Right lung (tissue), 5 donors: ENCODE results near the gene BMPR1B. TPM values are rescaled to one million over a fixed set of nuclear protein-coding genes. Genes with fewer than 3 reads are reported as not detected.

Experiments
- DNase-seq, 2 donors: peaks; one replicate each; pipeline ENCODE4 v3.0.0-alpha.2; 2013
- polyA plus RNA-seq, 5 donors: library from polyadenylated mRNA; unstranded; fragments of 120-200 nt; gene quantifications; one replicate each; pipeline versions ENCODE4 v1.2.1 to v1.2.3, GENCODE V29; 2013; ENCODE audit warnings: inconsistent platforms in 1 of 5, low replicate concordance in 1 of 5; ENCODE audit not compliant: insufficient read length in 5 of 5, insufficient read depth in 1 of 5

Gene BMPR1B
- polyA plus RNA-seq, 5 donors, result 0.73 to 1.8 (median 1.1) TPM

DNA sequence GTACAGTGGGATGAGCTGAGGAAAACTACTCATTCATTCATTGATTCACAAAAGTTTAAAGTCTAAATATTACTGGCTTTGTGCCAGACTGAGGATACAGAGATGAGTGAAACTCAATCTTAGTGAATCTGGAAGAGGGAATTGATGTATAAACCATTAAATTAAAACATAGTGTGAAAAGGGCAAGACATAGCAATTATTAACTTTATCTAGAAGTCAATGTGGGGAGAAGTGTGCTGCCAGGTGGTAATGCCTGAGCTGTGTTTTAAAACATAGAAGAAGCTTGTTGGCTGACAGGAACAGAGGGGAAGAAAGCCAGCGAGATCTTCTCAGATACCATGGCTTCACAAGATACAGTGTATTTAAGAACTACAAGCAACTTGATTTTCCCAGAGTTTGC lies 153.4 kb downstream of the BMPR1B start:
- DNase-seq, result no peak

DNA sequence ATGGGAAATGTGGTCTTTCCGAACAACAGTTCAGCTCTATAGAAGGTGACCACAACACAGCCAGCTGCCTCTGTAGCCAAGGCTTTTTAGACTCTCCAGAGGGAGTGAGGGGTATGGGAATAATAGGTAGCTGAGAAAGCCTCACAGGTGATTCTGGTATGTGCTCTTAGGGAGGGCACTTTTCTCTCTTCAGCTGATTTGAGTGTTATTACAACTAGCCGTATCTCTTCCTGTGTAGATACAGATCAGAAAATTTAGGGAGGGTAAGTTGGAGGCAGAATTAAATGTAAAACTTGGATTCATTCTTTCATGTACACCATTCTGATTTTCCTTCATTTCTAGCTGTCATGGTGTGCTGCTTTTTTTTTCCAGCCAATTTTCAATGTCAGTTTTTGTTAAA lies 154.9 kb downstream of the BMPR1B start:
- no peak for DNase-seq

DNA sequence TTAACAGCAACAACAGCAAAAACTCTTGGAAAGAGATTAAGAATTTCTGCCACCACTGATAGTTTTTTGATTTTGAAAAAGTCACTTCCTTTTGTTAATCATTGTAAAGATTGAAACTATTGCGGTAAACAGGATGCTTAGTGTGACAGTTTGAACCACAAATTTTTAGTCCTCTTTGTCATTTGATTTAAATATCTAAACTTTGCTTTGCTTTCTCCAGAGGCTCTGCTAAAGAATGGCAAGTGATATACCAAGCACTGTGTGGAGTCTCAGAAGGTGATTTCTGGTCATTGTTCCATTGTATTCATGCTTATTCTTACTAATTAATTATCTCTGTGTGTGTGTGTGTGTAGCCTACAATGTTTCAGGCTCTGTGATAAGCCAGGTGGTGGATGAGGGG lies 155.6 kb downstream of the BMPR1B start:
- no peak for DNase-seq

DNA sequence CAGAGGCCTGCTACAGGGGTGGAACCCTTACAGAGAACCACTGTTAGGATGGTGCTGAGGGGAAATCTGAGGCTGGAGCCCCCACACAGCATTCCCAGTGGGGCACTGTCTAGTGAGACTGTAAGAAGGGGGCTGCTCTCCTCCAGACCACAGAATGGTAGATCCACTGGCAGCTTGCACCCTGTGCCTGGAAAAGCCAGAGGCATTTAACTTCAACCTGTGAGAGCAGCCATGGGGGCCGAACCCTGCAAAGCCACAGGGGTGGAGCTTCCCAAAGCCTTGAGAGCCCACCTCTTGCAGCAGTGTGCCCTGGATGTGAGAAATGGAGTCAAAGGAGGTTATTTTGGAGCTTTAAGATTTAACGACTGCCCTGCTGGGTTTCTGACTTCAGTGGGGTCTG lies 159.4 kb downstream of the BMPR1B start:
- no peak for DNase-seq

DNA sequence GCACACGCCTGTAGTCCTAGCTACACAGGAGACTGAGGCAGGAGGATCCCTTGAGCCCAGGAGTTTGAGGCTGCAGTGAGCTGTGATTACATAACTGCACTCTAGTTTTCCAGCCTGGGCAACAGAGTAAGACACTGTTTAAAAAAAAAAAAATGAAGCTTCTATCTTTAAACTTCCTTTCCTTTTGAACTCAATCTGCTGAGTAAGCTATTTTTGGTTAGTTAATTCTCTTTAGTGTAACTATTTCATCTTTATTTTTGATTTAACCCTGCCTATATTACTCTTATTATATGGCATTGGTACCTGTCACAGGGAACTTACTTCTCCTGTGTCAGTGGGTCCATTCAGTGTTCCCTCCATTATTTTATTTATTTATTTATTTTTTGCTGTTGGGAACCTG lies 160.8 kb downstream of the BMPR1B start:
- no peak for DNase-seq

DNA sequence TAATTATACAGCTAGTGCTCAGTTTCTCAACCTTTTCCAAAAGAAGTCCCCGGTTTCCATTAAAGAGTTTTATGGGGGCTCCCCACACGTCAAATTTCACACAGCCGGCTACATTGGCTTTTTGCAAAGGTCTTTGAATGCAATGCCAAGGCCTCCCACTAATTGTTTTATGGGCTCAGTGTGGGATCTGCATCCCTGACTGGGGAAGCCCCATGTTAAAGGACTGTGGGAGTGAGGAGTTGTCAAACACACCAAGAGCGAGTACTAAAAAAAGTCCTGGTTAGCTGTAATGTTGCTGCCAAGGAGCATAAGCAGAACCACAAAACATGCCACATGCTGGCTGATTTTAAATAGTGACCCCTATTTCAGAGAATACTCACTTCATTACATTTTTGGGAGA lies 162.6 kb downstream of the BMPR1B start:
- no peak for DNase-seq

DNA sequence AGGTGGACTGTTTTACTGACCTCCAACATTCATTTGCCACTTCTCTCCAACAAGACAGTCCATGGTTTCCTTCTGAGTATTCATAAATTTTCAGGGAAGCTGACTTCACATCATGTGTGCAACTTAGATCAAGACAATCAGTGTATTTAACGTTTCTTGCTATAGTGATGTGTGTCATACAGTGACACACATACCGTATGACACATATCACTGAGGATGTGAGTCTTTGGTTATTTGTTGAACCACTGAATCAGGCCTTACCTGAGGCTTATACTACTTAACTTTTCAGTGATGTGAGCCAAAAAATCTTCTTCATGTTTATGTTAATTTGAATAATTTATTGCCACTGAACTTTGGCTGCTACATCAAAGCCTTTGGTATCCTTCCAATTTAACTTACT lies 166.8 kb downstream of the BMPR1B start:
- DNase-seq, result no peak

DNA sequence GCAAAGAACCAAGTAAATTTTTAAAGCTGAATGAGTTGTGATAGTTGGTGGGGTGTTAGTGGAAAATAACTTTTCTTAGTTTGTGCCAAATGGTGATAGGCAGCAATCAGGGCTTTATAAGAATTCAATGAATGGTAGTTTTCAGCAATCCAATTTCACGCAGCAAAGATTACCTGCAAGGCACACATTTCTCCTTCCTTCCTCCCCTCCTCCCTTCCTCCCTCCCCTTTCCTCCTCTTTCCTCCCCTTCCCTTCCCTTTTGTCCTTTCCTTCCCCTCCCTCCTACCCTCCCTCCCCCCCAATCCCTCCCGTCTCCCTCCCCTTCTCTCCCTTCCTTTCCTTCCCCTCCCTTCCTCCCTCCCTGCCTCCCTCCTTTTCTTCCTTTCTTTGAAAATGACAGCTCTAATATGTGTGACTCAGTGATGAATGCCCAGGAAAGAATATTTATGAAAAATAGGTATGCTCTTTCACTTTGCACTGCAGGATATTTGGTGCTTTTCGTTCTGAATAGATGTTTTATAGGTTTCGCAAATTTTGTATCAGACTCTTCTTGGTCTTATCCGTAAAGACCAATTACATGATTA lies 168.1 kb downstream of the BMPR1B start:
- DNase-seq, result no peak

DNA sequence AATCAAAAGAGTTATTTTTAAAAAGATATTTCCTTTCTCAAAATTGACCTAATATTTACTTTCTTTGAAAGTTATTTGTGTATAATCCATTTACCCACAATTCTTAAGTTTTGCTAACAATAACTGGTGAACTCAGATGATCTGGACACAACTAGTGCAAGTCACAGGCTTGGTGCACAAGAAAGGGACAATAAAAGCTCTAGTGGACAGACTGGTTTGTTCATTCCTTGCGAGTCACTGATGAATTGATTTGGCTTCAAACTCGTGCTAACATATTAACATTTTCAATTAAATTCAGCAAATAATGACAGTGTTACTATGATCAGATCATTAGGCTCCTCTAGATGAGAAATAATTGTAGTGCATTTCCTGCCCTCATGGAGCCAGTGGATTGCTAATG lies 169.2 kb downstream of the BMPR1B start:
- DNase-seq, result no peak

DNA sequence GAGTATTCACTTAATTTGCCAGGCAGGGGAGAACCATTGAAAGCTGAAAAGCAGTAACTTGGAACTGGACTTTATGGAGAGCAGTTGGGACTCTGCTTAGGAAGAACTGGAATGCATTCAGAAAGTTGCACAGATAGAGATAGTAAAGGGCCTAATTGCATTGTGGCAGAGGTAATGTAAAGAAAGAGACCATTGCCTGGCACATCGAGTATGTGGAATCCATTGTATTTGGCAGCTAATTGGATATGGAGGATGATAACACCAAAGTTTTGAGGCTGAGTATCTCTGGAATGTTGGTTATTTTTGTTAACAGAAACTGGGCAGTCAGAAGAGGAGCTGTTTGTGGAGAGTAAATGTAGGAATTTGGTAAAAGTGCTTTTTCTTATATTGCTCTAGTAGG lies 169.9 kb downstream of the BMPR1B start:
- no peak for DNase-seq

DNA sequence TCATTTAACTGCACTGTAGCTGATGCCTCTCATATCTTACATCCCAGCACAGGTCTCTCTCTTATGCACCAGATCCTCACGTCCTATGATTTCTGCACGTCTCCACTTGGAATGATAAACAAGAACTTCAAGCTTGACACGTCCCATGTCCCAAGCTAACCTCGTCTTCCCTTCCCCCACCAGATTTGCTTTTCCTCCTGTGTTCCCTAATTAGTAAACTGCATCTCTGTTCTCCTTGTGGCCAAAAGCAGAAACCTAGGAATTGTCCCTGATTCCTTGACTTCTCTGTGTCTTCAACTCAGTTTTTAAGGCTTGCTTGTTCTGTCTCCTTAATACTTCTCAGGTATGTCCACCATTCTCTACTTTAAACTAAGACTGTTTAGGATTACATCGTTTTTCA lies 171.9 kb downstream of the BMPR1B start:
- no peak for DNase-seq

DNA sequence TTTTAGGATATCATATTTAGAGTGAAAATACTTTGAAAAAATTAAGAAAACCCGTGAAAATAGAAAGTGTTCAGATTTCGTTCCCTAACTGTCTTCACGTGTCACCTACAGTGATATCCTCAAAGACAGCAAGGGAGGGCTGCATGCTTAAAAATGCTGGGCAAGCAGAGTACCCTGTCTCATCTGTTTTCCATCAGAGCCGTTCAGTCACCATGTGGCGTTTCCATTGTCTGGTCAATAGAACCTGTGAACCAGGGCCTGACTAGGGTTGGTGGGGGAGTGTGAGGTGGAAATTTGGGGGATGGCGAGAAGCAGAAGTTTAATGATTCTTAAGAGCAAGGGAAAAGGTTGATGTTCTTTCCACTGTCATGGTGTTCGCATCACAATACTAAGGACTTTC lies 173.9 kb downstream of the BMPR1B start:
- DNase-seq, result no peak

DNA sequence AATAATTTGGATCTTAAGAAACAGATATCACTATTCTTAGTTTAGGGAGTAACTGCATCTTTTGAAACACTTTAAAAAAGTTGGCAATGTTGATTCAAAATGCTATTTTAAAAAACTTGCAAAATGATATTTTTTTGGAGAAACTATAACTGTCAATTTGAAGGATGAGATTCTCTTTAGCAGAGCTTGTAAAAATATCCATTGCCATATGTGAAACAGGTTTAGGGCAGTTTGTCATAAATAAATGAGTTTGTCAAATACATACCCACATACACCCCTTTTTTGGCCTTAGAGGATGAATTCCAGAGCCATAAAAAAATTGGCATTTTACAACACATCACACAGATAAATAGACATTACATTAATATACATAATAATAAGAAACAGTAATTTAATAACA lies 174.6 kb downstream of the BMPR1B start:
- DNase-seq, result no peak

DNA sequence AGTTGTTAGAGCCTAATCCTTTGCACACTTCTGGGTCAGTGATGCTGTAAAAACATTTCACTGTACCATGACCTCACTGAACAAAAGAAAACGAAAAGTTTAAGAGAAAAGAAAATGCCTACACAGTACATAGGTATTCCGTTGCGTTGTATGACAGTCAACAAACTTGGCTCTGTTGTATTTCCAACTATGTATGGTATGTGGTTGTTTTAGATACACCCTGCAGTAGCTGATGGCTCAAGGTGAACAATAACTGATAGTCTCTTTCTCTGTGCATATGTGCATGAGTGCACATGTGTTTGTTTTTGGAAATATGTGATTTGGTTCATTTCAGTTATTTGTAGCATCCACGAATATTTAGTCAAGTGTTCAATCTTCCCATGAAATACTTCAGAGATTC lies 176.0 kb downstream of the BMPR1B start:
- no peak for DNase-seq

DNA sequence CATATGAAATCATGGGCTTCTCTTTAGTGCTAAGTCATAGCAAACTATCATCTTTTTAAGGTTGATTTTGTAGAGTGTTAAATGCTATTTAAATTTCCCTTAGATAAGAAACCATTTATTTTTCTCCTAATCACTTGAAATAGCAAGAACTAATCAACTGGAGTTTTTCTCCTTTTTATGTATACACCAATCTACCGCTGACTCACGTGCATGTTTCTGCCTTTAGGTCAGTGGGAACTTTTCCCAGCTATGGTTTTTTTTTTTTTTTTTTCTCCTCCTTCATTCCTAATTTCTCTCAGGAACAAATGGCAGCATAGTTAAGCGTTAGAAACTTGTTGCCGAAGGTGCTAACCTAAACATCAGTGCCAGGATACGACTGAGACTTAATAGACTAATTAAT lies 176.4 kb downstream of the BMPR1B start:
- DNase-seq, result no peak

DNA sequence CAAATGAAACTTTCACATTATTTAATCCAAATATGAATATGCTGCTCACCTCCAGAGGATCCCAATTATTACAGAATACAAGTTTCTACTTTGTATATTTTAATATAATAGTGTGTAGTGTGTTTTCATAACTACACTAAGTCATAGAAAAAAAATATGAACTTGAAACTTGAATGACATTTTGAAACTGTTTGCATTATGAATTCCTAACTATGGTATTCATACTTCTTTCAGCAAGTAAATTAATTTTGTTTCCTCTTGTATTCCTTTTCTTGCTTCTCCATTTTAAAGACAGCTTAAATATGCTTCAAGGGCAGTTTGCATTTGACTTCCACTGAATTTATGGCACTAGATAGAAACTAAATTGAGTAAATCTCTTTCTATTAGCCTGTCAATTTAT lies 177.1 kb downstream of the BMPR1B start:
- DNase-seq, result no peak

DNA sequence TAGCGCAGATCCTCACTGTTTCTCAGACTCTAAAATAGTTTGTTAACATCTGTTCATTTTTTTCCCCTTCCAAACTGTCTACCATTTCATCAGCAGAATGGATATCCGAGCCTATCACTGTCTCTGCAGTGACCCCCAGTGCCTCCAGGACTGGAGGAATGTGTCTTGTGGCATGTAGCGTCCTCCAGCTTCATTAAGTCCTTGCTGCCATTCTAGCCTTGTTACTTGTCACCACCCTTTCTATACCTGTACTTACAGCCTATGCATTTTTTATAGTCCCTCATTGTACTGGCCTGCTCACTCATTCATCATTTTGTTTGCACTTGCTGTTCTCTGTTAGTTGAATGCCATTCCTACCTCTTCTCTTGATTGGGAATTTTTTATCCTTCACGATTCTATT lies 179.1 kb downstream of the BMPR1B start:
- no peak for DNase-seq

DNA sequence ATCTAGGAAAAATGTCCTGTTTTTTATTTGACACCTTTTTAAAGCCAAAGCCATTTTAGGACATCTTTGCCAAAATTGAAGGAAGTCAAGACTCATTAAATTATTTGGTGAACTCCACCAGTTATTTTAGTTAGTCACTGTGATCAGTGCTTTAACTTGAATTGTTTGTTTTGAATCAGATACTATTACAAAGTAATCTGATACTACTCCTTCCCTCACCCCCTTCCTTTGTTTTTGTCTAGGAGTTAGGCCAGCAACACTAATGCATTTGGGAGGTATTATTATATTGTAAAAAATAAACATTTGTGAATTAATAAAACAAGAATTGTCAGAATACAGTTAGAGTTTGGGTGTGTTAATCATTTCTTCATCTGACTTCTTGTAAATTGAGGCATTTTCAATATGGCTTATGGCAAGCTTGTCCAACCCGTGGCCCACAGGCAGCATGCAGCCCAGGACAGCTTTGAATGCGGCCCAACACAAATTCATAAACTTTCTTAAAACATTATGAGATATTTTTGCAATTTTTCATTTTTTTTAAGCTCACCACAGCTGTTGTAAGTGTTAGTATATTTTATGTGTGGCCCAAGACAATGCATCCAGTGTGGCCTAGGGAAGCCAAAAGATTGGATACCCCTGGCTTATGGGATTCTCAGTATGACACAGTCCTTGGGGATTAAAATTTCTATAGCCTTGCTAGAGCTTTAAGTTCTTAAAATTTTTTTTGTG lies 182.2 kb downstream of the BMPR1B start:
- DNase-seq, result no peak

DNA sequence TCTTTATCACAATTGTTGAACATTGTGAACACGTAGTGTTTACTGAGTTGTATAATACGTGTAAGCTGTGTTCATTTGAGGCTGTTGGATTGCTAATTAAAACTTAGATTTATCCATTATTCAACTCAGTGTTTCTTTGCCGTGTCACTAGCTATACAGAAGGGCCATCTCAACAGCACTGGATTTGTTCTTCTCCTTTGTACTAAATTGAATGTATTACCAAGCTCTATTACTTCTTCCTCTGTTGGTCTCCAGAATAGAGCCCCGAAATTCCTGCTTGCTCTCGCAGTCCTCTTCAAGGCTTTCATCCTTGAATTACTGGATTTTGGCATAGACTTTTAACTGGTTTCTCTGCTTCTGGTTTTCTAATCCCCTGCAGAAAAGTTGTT lies 182.8 kb downstream of the BMPR1B start:
- DNase-seq, result no peak

DNA sequence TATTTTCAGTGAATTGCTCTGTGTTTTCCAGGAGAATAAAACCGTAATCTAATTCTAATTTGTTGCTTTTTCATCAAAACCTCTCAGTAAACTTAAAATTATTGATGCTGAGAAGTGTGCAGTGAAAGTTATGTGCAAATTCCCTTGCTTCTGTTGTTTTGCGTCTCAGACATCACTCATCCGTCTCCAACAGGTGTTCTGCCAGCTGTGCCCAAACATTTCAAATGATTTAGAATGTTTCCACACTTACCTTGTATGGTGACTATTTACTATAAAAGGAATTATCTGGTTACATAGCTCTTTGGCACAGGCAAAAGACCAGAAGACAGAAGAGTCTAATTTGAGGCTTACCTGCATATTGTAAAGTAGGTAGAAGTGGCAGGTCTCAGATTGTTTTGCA lies 184.0 kb downstream of the BMPR1B start:
- DNase-seq, result no peak

DNA sequence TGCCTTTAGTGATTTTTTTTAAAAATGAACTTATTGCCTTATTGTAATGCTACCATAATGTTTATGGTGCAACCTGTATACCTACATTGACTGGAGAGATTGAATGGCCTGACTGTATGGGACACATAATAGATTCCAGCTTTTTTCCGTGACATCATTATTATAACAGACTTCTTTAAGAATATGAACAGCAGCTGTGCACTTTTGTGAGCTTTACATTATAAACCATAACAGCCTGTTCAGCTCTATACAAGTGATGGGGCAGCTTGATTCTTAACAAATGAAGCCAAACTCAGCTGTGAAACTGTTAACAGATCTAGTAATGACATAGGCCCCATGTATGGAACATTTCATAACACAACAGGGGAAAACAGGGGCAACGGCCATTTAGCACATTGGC lies 187.0 kb downstream of the BMPR1B start:
- DNase-seq, result no peak

DNA sequence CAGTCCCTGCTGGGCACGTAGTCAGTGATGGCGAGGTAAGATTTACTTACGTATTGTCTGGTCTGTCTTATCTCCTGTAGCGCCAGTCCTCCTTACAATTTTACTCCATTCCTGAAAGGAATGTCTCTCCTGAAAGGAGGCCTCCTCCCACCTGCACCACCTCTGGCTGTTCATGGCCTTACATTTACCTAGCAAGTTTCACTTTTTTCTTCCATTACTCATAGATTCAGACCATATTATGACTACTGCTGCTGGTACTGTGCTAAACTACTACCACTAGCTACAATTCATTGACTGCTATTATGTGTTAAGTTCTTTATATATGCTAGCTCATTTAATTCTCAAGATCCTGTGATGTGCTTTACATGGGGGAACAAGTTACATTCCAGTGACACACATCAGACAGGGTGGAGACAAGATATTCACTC lies 189.9 kb downstream of the BMPR1B start:
- DNase-seq, result no peak

DNA sequence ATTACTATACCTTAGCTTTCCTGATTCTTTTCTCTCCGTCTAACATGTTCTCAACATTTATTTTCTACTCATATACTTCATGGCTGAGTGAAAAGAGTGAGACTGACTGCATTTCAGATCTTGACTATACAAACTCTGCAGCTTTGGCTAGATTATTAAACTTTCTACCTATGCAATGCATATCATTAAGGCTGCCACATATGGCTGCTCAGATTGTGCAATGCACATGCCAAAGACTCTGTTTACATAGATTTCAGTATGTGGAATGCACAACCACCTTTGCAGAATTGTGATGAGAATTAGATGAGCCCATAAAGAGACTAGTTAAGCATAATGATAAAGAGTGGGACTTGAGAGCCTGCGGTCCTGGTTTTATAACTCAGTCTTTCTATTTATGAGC lies 196.5 kb downstream of the BMPR1B start:
- no peak for DNase-seq

DNA sequence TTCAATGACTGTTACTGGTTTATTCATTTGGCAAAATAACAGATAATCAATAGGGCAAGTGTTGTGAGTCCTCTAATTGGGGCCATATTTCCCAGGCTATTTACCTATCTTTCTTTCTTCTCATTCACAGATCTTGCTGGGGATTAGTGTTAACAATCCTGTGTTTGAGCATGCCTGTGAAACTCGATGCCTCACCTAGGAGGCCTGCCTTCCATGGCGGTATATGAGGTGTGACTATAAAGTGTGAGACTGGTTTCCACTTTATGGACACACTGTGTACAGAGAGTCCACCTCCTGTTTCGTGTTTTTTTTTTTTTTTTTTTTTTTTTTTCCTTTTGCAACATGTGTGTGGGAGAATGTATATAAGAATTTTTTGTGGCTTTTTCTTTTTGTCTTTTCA lies 199.3 kb downstream of the BMPR1B start:
- no peak for DNase-seq
